T-helper 1 cell (primary cell): ENCODE measurements around the gene GGPS1.
"Not testable (repeated sequence)": the region's sequence is repeated elsewhere in the genome, so short reads cannot be mapped to it uniquely, and the experiment has no call there.

ENCODE experiments used
- DNase-seq, 5 donors: peaks; one replicate each; pipeline ENCODE4 v3.0.0-alpha.2; 2012 to 2020

Gene GGPS1

DNA sequence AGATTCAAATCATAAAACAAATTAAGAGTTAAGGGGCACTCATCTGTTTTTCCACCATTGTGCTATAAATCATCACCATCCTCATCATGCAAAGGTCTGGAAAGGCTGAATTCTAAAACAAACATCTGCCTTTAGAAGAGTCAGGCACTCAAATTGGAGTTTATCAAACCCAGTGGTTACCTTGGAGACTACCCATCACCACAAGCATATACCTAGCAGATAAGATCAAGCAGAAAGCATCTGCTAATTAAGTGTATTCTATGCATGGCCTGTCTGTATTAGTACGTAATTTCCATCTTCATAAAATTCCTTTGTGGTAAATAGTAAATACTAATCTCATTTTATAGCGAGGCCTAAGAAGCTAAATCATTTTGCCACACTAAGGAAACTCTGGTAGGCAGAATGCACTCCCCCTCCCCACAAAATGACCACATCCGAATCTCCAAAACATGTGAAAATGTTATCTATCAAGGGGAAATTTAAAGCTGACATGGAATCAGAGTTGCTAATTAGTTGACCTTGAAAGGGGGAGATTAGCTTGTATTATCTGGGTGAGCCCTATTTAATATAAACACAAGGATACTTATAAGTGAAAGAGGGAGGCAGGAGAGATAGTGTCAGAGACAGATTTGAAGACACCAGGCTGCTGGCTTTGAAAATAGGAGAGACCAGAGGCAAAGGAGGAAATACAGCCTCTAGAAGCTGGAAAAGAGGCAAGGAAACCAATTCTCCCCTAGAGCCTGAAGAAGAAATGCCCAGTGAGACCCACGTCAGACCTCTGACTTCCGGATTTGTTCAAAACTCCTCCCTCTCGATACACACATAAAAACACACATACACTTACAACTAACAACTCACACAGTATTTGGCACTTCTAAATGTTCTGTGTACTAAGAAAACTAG, 23.6 kb upstream of the GGPS1 start:
- peak in 3 of 5 donors; percentile 28 to 40 (median 31) for DNase-seq

DNA sequence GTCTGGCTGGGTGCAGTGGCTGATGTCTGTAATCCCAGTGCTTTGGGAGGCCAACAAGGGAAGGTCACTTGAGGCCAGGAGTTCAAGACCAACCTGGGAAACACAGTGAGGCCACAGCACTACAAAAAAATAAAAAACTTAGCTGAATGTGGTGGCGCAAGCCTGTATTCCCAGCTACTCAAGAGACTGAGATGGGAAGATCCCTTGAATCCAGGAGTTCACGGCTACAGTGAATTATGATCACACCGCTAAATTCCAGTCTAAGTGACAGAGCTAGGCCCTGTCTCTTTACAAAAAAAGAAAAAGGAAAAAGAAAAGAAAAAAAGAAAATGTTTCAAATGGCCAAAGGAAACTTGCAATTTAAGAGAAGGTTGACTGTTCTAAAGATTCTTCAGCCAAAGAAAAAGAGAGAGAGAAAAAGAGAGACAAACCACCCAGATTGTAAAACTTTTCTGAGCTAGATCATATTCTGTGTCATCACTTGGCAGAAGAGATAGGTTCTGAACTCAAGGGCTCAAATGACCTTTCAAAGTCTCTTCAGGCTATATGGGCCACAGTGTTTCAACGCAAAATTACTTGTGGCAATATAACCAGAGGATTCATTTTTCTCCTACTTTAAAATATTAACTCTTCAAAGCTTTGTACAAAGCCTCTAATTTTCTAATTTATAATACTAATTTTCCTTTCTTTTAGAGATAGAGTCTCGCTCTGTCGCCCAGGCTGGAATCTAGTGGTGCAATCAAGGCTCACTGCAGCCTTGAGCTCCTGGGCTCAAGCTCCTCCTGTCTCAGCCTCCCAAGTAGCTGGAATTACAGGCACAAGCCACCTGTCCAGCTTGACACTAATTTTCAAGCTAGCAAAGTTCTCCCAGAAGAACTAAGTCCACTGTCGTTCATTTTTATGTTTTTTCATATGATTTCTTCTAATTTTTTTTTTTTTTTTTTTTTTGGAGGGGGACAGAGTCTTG, 20.9 kb upstream of the GGPS1 start:
- DNase-seq = no peak

DNA sequence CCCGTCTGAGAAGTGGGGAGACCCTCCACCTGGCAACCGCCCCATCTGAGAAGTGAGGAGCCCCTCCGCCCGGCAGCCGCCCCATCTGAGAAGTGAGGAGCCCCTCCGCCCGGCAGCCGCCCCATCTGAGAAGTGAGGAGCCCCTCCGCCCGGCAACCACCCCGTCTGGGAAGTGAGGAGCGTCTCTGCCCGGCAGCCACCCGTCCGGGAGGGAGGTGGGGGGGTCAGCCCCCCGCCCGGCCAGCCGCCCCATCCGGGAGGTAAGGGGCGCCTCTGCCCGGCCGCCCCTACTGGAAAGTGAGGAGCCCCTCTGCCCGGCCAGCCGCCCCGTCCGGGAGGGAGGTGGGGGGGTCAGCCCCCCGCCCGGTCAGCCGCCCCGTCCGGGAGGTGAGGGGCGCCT, 19.2 kb upstream of the GGPS1 start:
- not testable (repeated sequence) for DNase-seq

DNA sequence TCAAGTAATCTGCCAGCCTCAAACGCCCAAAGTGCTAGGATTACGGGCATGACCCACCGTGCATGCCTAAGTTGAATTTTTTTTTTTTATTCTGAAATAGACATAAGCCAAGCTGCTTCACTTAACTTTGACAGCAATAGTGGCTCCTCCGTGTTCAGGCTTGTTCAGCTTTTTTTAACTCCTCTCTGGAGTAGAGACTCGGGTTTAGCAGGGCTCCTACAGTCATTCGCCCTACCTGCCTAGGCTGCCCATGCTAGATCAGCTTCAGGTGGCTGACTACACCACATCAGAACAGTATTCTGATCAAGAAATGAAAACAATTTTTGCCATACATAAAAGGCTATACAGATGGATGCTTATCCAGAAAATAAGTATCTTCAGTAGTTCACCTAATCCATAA, 15.1 kb upstream of the GGPS1 start:
- no peak for DNase-seq

DNA sequence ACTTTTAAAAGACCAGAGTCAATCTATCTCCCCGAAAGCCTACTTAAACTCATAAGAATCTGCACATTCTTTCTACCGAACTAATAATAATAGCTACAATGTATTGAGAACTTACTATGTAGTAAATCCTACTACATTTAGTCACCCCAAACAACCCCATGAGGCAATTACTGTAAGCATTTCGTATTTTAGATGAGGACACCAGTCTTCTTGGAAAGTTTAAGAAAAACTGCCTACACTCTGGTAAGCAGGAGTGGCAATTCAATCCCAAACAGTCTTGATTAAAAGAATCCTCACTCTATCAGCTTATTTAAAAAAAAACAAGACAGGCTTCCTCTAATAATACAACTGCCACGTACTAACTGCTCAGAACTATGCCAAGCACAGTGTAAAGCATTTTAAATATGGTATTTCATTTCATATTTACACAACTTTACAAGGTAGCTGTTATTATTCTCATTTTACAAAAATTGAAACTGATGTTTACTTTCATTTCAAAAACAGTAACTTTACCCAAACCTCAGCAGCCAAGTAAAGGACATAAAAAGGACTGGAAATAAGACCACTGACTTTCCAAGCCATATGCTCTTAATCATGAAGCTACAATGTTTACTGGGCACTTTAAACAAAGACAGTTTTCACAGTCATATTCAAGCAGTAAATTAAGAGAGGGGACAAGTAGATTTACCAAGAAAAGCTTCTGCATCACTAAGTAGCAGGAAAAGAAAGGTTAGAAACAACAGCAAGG, 14.3 kb upstream of the GGPS1 start:
- no peak for DNase-seq

DNA sequence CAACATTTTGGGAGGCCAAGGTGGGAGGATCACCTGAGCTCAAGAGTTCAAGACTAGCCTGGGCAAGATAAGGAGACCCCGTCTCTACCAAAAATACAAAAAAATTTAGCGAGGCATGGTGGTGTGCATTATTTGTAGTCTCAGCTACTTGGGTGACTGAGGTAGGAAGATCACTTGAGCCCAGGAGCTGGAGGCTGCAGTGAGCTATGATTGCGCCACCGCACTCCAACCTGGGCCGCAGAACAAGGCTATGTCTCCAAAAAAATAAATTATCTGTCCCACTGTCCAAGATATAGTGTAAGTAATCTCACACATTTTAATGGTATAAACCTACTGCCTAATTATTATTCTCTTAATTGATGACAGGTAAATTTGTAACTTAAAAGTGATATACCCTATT, 13.2 kb upstream of the GGPS1 start:
- DNase-seq = no peak

DNA sequence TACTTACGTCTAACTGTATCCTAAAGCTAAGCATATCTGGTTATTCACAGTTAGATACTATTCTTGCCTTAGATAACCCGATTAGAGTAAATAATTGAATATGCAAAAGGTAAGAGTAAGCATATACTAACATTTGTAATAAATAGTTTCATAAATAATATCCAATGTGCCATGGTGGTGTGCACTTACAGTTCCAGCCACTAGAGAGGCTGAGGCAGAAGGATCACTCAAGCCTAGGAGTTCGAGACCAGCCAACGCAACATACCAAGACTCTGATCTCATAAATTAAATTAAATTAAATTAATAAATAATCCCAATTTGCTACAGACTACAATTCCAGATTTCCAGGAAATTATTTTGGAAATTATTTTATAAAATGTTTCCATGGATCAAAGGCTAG, 12.6 kb upstream of the GGPS1 start:
- no peak for DNase-seq

DNA sequence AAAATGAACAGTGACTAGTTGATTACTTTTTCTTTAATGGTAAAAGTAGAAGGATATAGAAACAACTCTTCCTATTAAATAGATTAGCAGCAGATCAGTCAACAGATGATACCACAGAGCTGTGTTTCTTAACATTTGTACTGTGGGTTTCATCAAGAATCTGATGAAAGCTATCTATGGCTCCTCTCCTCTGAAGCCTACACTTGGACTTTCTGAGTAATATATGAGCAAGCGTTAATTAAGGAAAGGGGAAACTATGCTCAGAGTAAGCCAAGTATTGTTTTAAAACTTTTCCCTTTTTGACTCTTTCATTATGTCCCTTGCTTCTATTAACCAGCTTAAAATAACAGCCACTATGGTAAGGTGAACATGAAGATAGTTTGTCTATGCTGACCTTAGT, 11.2 kb upstream of the GGPS1 start:
- DNase-seq = no peak

DNA sequence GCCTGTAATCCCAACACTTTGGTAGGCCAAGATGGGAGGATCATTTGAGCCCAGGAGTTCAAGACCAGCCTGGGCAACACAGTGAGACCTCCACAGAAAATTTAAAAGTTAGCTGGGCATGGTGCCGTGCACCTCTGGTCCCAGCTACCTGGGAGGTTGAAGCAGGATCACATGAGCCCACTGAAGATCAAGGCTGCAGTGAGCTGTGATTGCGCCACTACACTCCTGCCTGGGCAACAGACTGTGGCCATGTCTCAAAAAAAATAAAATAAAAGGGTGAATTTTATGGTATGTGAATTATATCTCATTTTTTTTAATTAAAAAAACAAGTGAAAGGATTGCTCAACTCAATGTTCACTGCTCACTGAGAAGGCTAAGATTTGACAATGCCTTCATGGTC, 9.1 kb upstream of the GGPS1 start:
- no peak for DNase-seq

DNA sequence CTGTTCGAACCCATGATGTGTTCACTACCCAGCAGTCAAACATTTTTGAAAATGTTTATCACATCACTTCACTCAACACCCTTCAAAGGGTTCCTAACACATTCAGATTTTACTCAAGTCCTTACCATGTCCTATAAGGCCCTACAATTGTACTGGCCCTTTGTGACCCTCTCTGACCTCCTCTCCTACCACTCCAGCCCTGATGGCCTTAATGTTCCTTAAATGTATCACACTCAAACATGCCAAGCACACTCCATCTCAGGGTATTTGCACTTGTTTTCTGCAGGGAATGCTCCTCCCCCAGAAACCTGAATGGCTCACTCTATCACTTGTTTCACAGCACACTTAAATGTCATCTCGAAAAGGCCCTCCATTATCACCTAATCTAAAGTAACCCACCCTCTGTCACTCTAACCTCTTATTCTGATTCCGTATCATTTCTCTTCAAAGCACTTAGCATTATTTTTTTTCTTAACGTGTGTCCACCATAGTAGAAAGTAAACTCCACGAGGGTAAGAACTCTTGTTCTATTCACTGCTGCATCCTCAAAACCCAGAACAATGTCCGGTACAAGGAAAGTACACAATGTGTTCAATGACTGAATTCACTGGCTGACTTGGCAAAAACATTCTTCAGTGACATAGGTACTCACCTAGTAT, 7.7 kb upstream of the GGPS1 start:
- no peak for DNase-seq

DNA sequence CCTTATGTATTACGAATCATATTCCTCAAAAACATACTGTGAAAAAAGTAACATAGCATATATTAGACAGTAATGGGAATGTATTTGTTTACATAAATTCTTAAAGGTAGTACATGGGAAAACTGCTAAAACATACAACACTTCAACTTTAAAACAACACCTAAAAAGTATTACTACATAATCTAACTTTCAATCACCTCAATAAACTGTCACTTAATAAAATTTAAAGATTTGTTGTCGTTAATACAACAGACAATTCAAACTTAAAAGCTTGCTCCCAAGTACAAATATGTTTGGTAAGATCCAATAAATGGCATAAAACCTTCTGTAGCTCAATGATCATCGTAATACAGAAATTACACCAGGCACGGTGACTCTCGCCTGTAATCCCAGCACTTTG, 4.1 kb upstream of the GGPS1 start:
- DNase-seq = no peak

DNA sequence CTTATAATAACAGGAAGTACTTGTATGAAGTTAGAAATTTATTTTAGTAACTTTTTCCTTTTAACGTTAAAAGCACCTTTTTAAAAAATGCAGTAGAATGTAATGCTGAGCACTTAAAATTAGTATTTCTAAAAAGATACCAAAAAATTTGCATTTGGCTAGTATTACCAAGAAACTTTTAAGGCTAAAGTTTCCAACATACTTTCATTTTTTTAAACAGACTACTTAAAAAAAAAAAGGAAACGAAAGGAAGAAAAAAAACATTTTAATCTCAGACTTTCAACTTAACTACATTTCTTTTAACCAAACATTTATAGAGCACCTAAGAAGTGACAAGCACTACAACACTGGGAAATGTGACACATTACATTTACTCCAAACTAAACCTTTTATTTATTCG, 3.2 kb upstream of the GGPS1 start:
- DNase-seq = no peak

DNA sequence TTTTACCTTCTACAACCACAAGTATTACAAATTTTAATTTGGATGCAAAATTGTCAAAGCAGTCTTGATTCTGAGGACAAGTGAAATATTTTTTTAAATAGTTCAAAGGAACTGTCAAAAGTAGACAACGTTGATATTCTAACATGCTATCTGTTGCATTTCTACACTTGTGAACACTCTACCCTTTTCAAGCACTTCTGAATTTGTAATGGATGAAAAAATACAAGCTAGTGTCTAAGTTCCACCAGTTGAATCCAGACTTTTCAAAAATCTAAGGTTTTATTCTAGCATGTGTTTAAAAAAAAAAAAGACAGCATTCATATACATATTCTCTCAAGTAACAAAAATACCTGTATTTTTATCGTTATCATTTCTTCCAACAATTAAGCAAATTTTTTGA, 2.5 kb upstream of the GGPS1 start:
- DNase-seq = no peak

DNA sequence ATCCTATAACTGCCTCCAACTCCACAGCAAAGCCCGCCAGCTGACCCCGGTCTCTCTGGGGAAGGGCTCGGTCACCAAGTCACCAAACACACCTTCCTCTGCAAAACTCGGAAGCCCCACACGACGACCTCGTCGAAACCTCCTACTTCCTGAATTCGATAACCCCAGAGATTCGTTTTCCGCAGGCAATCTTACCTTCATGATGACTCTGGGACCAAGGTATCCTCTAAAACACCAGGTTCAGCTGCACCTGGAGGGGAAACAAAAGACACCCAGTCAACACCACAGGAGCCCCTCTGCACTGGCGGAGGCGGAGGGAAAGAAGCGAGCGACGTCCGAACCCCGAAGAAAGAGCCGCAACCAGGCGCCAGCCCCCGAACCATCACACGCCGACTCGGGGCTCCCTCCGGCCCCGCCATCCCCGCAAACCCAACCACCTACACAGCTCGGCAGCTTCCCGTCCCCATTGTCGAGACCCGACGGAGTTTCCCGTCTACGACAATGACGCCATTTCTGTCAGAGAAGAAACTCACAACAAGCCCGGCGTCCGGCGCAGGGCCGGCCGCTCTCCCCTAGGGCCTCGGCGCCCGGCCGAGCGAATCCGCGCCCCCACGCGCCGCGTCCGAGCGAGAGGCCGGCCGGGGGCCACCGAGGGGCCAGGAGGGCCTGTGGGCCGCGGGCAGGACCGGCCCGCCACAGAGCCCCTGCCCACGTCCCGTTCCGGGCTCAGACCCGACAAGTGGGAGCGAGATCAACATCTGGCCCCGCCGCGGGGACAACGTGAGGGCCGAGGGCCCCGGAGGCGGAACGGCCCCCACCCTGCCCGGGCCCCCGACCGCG, 1.4 kb upstream of the GGPS1 start:
- DNase-seq = peak; percentile 50 to 69 (median 62)

DNA sequence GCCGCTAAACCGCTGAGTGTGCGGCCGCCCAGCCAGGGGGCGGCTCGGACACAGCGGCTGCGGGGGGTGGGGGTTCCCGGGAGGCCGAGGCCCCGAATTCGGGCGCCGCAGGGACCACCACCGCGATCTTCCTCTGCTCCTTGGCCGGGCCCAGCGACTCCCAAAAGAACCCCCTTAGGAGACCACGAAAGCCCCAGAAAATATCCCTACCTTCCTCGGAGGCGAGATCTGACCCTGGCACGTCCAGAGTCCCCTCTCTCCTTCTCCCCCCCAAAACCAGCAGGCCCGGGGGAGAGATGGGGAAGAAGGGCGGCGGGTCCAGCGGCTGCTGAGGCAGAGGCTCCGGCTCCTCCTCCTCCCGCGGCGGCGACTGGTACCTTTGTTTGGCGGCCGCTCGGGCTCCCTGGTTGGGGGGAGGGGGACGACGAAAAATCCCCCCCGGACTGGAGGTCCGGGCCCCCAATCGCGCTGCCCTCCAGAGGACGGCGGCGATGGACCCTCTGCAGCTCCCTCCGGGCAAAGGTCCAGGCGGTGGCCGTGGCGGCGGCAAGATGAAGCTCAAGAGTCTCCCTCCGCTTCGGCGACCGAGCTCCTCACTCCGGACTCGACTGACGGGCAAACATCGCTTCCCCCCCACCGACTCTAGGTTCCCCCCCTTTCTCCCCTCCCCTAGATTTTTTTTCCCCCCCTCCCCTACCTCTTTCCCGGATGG, 655 bp upstream of the GGPS1 start, which contains the start of gene ARID4B:
ARID4B (minus strand) TSS at position 621 of the 712 bp plus-strand sequence. CDS start 1,260 bp downstream, outside the sequence.
- DNase-seq = no peak

DNA sequence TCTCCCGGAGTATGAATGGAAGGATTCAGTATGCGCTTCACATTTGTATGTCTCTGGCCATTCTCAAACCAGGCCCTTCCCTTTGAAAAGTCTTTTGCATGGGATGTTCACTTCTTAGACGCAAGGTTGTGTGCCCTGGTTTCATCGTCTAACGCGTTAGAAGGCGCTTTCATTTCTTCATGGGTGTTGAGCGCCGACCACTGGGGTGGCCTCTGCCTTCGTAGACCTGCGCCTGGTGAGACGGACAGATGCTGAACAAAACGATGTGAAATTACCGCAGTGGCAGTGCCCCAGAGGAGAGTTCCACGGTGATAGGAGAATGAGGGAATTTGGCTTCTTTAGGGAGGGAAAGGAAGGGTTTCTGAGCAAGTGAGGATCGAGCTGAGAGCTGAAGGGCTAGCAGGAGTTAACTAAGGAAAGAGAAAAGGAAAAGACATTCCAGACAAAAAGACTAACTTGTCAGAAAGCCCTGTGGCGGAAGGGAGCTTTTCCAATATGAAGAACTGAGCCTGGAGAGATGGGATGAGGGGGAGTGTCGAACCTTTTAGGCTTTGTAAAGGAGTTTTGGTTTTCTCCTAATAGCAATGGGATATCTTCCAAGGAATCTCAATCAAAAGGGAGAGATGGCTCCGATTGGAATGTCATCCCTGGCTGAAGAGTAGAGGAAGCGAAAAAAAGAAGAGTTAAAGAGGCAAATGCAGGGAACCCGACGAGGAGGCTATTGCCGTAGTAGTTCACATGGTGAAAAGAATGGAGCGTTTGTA, 951 bp downstream of the GGPS1 start:
- peak in 4 of 5 donors; percentile 36 to 72 (median 36) for DNase-seq

DNA sequence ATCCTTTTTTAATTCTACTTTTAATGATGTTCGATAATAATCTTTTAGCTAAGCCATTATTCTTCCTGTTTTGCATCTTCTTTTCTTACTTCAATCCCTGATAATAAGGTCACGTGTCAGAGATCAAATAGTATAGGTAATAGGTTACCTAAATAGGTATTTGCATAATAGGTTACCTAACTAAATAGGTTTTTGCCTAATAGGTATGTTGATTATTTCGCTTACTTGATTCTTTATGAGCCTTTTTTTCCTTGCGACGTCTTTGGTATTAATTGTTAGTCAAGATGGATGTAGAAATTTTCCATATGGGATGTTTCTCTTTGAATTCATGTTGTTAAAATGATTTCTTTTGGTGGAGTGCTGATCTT, 2.5 kb downstream of the GGPS1 start:
- no peak for DNase-seq

DNA sequence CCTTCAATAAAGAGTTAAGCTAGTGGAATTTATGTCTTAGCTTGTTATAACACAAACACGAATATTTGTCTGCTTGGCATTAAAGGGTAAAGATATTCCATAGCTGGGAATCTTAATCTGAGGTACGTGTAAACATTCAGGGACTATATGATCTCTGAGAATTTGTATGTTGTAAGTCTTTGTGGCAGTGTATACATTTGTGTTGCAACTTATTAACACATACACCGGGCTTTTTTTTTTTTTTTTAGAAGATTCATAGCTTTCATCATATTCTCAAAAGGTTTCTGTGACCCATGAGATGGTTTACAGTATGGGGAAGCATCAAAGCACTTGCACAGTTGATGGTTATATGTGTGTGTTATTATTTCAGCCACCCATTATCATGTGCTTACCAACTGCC, 3.0 kb downstream of the GGPS1 start:
- no peak for DNase-seq

DNA sequence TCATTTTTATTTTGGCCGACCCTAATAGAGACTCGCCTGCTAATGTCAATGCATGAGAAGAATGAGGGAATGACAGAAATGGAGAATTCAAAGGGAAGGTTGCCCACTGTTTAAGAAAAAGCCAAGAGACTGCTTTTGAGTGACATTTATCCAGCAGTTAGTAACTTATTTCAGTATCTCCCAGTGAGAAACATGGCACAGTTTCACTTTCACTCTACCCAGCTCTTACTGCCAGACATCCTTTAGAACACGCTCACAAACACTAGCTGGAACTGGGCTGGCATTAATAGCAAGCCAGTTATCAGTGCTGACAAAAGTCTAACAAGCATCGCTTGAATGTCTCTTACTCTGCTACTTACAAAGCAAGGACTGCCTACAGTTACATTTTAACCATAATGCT, 8.5 kb downstream of the GGPS1 start:
- DNase-seq = peak in 1 of 5 donors; percentile 65

DNA sequence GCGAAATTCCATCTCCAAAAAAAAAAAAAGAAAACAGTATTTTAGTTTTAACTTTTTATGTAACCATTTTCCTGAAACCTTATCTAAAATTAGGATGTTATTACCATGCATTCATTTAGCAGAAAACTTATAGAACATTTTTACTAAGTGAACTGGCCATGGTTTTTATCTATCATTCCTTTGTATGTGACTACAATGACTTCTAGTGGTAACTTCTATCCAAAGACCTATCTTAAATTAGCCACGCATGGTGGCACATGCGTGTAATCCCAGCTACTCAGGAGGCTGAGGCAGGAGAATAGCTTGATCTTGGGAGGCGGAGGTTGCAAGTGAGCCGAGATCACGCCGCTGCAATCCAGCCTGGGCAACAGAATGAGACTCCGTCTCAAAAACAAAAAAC, 11.4 kb downstream of the GGPS1 start:
- no peak for DNase-seq
